Transverse colon (tissue), 4 donors: ENCODE data around the gene ANKIB1.

Experiments used
- CTCF ChIP-seq, 5 experiments: fragments of 200-600 bp in 3 of 5; fragments of 450-650 bp in 2 of 5; sonication (generic) in 3 of 5; IDR thresholded peaks; 1 replicate in 2 of 5; 2 replicates in 3 of 5; pipeline ENCODE4 v1.5.1; 2016 to 2017; ENCODE audit warnings: antibody characterized with exemption in 5 of 5, inconsistent platforms in 3 of 5, mild to moderate bottlenecking in 2 of 5, moderate library complexity in 1 of 5
- EP300 ChIP-seq: sonication (generic); formaldehyde crosslinking; IDR thresholded peaks from one replicate; pipeline ENCODE4 v1.6.1; 2017; ENCODE audit warnings: antibody characterized with exemption, low read depth
- POLR2A ChIP-seq: fragments of 450-650 bp; IDR thresholded peaks from one replicate; pipeline ENCODE4 v1.6.1; 2016; ENCODE audit warnings: antibody characterized with exemption, mild to moderate bottlenecking, moderate library complexity
- POLR2AphosphoS5 ChIP-seq, 3 donors: sonication (generic); formaldehyde crosslinking; IDR thresholded peaks; one replicate each; pipeline ENCODE4 v1.6.1; 2016; ENCODE audit warnings: antibody characterized with exemption in 3 of 3

GRCh38 chr7:92255308-92255707, 9.5 kb downstream of the ANKIB1 start:
- no peak for TF ChIP-seq CTCF (IDR thresholded peaks at IDR 0.05)
- no peak for TF ChIP-seq POLR2A
- no peak for TF ChIP-seq POLR2AphosphoS5 (IDR thresholded peaks at IDR 0.05)
- TF ChIP-seq EP300 = no peak
